KMS-11 (cell line): ENCODE data around the gene FANCC.
"Not testable (repeated sequence)": the region's sequence is repeated elsewhere in the genome, so short reads cannot be mapped to it uniquely, and the experiment has no call there.

Experiments used
- H2AFZ ChIP-seq: fragments of 200-600 bp; sonication (generic); 2 replicates; pipeline ENCODE4 v1.6.1; 2016; ENCODE audit warnings: antibody characterized with exemption, mixed run types, low read depth
- H3K27ac ChIP-seq: fragments of 200-600 bp; sonication (generic); 2 replicates; pipeline ENCODE4 v1.6.1; 2016; ENCODE audit warnings: mild to moderate bottlenecking, mixed run types
- H3K27me3 ChIP-seq: fragments of 200-600 bp; sonication (generic); 2 replicates; pipeline ENCODE4 v1.6.1; 2017; ENCODE audit warnings: mild to moderate bottlenecking, low read depth, mixed run types, moderate library complexity; ENCODE audit not compliant: insufficient read depth
- H3K36me3 ChIP-seq: fragments of 200-600 bp; sonication (generic); 2 replicates; pipeline ENCODE4 v1.6.1; 2017; ENCODE audit warnings: mild to moderate bottlenecking, mixed run types; ENCODE audit not compliant: insufficient read depth
- H3K4me1 ChIP-seq: fragments of 200-600 bp; sonication (generic); 2 replicates; pipeline ENCODE4 v1.6.1; 2016; ENCODE audit warnings: mild to moderate bottlenecking, low read depth, mixed run types; ENCODE audit not compliant: poor library complexity, severe bottlenecking
- H3K4me2 ChIP-seq: fragments of 200-600 bp; sonication (generic); 2 replicates; pipeline ENCODE4 v1.7.0; 2016; ENCODE audit warnings: mild to moderate bottlenecking, mixed run types
- H3K4me3 ChIP-seq: fragments of 200-600 bp; sonication (generic); IDR thresholded peaks from 2 replicates; pipeline ENCODE4 v1.6.1; 2017; ENCODE audit warnings: low read depth, low read length, mixed read lengths; ENCODE audit not compliant: insufficient read depth
- H3K79me2 ChIP-seq: fragments of 200-600 bp; sonication (generic); 2 replicates; pipeline ENCODE4 v1.6.1; 2016; ENCODE audit warnings: low read depth, mixed run types; ENCODE audit not compliant: insufficient read depth
- H3K9ac ChIP-seq: fragments of 200-600 bp; sonication (generic); 2 replicates; pipeline ENCODE4 v1.6.1; 2016; ENCODE audit warnings: mild to moderate bottlenecking, mixed run types
- H4K20me1 ChIP-seq: fragments of 200-600 bp; sonication (generic); 2 replicates; pipeline ENCODE4 v1.6.1; 2016; ENCODE audit warnings: mild to moderate bottlenecking, mixed run types; ENCODE audit not compliant: insufficient read depth
- CTCF ChIP-seq: fragments of 200-600 bp; sonication (generic); conservative IDR thresholded peaks from 2 replicates; pipeline ENCODE4 v1.6.1; 2017; ENCODE audit warnings: low read depth, mild to moderate bottlenecking, antibody characterized with exemption, low read length, moderate library complexity, mixed read lengths

The FANCC gene

DNA sequence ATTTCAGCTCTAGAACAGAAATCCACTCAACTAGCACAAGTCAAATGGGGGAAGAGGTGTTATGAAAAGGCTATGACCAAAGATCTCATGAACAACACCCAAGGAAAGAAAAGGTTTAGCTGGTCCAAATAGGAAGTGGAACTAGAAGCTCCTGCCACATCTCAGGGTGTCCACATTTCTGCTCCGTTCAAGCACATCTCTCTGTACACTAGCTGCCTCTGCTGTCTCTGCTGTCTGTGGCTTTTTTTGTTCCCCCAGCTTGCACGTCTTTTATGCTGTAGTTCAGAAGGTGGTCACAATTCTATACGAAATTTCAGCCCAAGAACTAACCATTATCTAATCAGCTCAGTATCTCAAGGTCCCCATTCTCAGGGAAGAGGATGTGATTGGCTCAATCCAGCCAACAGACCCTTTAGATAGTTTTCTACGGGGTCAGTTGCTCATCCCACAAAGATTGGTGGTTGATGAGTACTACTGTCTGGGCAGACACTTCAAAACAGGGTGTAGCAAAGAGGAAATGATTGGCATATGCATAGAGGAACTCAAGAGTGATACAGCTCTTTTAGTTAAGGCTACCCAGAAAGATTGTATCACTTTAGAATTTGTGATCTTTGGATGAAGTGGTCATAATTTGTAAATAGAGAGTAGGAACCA is 44.0 kb downstream of the FANCC start:
- Histone ChIP-seq H3K36me3 (no peaks in the 10 kb centered on the region), H2AFZ (no peak overlapping the region), H3K27ac (no peak overlapping the region), H3K4me1 (no peaks in the 10 kb centered on the region), H3K4me3 (no peak overlapping the region), H4K20me1 (no peaks in the 10 kb centered on the region), H3K4me2 (no peak overlapping the region), H3K27me3 (no peaks in the 10 kb centered on the region), H3K79me2 (no peaks in the 10 kb centered on the region), H3K9ac (no peak overlapping the region)
- no peak for TF ChIP-seq CTCF

DNA sequence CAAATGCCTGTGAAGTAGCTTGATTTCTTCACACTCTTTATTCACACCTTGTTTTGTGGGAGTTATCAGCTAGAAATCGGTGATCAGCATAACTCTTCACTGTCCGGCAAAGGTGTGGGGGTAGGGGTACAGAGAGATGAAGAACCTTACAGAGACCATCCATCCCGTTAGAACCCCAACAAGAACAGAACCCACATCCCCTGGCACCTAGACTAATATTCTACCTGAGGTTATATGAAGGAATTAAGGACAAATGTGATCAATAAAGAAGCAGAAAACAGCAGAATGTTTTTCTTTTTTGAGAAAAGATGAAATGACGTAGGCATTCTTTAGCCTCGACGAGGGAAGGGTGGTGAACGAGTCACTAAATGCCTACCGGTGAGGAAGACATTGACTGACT is 44.7 kb downstream of the FANCC start:
- Histone ChIP-seq H4K20me1 (no peaks in the 10 kb centered on the region), H3K9ac (no peak overlapping the region), H3K27me3 (no peaks in the 10 kb centered on the region), H3K4me2 (no peak overlapping the region), H3K4me1 (no peaks in the 10 kb centered on the region), H3K4me3 (no peak overlapping the region), H3K79me2 (no peaks in the 10 kb centered on the region), H2AFZ (no peak overlapping the region), H3K27ac (no peak overlapping the region), H3K36me3 (no peaks in the 10 kb centered on the region)
- no peak for TF ChIP-seq CTCF

DNA sequence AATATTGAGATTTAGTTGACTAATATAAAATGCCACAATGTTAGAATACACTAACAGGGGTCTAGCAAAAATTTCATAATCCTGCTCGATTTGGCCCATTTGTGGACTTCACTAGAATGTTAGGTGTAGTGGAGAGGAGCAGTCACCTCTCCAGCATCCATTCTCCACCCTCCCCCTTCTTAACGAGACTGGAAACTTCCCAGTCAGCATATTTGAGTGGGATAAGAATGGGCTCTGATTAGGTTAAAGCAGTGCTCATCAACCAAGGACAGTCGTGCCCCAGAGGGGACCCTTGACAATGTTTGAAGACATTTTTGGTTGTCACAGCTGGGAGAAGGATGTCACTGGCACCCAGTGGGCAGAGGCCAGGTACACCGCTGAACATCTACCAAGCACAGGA is 46.7 kb downstream of the FANCC start:
- TF ChIP-seq CTCF = no peak

DNA sequence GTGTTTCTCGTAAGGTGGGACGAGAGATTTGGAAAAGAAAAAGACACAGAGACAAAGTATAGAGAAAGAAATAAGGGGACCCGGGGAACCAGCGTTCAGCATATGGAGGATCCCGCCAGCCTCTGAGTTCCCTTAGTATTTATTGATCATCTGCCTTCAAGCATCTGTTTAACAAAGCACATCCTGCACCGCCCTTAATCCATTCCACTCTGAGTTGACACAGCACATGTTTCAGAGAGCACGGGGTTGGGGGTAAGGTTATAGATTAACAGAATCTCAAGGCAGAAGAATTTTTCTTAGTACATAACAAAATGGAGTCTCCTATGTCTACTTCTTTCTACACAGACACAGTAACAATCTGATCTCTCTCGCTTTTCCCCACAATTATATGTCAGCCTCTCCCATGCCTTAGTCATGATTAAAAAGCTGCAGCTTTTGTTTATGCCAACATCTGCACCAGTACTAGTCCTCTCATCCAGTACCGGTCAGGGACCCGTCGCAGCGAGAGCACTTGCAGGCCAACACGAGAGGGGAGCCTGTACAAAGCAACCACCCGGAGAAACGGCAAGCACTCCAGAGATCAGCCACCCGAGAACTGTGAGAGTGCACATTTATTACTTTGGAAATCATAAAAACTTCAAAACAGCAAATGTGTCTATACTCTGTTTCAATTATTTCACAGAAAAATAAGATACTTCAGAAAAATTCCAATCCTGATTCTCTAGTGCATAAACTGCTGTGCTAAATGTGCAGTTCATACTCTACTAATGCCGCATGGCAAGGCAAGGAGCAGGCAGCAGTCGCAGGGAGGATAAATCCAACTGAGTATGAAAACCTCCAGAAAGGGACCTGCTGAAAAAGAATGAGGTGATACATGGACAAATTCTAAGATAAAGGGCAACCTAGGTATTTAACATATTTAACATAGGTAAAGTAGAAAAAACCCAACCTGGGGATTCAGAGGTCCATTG is 47.4 kb downstream of the FANCC start:
- H3K27me3 ChIP-seq, H3K9ac ChIP-seq, H3K4me3 ChIP-seq, H3K36me3 ChIP-seq, H3K27ac ChIP-seq, H4K20me1 ChIP-seq, H3K4me2 ChIP-seq, H2AFZ ChIP-seq, H3K4me1 ChIP-seq, H3K79me2 ChIP-seq: not testable (repeated sequence)

More for the DNA sequence above, 46.7 kb downstream of the FANCC start:
- H4K20me1 ChIP-seq = no peaks in the 10 kb centered on the region
- H3K79me2 ChIP-seq = no peaks in the 10 kb centered on the region
- no peaks in the 10 kb centered on the region for H3K27me3 ChIP-seq
- H2AFZ ChIP-seq = no peak overlapping the region
- no peak overlapping the region for H3K4me3 ChIP-seq
- H3K9ac ChIP-seq = no peak overlapping the region
- no peaks in the 10 kb centered on the region for H3K36me3 ChIP-seq
- no peaks in the 10 kb centered on the region for H3K4me1 ChIP-seq
- H3K4me2 ChIP-seq = no peak overlapping the region
- no peak overlapping the region for H3K27ac ChIP-seq

GRCh38 chr9:95268681-95269080 is 48.8 kb downstream of the FANCC start:
- no peaks in the 10 kb centered on the region for H3K79me2 ChIP-seq
- no peak overlapping the region for H2AFZ ChIP-seq

More at GRCh38 chr9:95268681-95269080, 48.8 kb downstream of the FANCC start:
- Histone ChIP-seq H3K4me1 (peaks cover 7% of the 10 kb centered on the region), H4K20me1 (no peaks in the 10 kb centered on the region), H3K27ac (no peak overlapping the region), H3K27me3 (no peaks in the 10 kb centered on the region), H3K4me3 (no peak overlapping the region), H3K36me3 (no peaks in the 10 kb centered on the region), H3K9ac (no peak overlapping the region), H3K4me2 (no peak overlapping the region)
- 0 out of 2 replicates have a peak, but pooled peaks have one; percentile 18 for TF ChIP-seq CTCF
